22Rv1 (cell line): ENCODE measurements around the gene DAAM2.

Experiments used
- CTCF ChIP-seq: fragments of 450-650 bp; IDR thresholded peaks from 2 replicates; pipeline ENCODE4 v1.5.1; 2017; ENCODE audit warnings: mild to moderate bottlenecking
- ZFX ChIP-seq: fragments of 450-650 bp; IDR thresholded peaks from 2 replicates; pipeline ENCODE4 v1.6.1; 2017; ENCODE audit warnings: antibody characterized with exemption, borderline replicate concordance

GRCh38 chr6:39819676-39820075 is 27.5 kb downstream of the DAAM2 start:
- TF ChIP-seq CTCF (no peak), ZFX (no peak)
